Measurements from ENCODE around the gene LAMA2.

The LAMA2 gene

DNA sequence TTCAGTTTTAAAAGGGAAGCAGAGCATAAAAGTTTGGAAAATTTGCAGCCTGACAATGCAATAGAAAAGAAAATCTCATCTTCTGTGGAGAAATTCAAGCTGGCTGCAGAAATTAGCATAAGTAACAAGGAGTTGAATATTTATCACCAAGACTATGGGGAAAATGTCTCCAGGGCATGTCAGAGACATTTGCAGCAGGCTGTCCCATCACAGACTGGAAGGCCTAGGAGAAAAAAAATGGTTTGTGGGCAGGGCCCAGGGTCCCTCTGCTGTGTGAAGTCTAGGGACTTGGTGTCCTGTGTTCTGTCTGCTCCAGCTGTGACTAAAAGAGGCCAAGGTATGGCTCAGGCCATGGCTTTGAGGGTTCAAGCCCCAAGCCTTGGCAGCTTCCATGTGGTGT lies 8.1 kb upstream of the LAMA2 start:
- TF ChIP-seq JUND (IDR thresholded peaks at IDR 0.05; ENCODE audit: low read depth), result no peak
- in situ Hi-C loops (cut with HindIII; ENCODE audit: low pct_unique_long_range_greater_than_20kb, low sequenced_read_pairs), result no loop called here
- no peak for DNase-seq (ENCODE audit: low read depth in 1 of 2, low spot score in 1 of 2)

DNA sequence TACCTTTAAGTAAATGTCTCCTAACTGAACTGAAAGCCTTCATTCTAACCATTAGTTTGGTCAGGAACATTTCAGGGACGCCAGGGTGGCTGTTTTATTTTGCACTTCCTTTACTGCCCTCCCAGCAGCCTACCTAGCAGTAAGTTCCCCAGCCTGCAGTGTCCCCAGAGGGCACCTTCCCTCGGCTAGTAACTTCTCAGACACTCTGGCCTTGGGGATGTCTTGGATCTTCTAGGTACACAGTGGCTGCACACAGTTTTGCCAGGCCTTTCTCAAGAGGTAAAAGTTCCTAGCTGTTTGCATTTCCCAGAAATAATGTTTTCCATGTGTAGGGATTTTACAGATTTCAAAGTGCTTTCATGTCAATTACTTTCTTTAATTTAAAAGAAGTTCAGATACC lies 378 bp upstream of the LAMA2 start:
- in situ Hi-C loops (cut with HindIII; ENCODE audit: low pct_unique_long_range_greater_than_20kb, low sequenced_read_pairs), result no loop called here
- TF ChIP-seq JUND (IDR thresholded peaks at IDR 0.05; ENCODE audit: low read depth), result no peak
- no peak for DNase-seq (ENCODE audit: low read depth in 1 of 2, low spot score in 1 of 2)

DNA sequence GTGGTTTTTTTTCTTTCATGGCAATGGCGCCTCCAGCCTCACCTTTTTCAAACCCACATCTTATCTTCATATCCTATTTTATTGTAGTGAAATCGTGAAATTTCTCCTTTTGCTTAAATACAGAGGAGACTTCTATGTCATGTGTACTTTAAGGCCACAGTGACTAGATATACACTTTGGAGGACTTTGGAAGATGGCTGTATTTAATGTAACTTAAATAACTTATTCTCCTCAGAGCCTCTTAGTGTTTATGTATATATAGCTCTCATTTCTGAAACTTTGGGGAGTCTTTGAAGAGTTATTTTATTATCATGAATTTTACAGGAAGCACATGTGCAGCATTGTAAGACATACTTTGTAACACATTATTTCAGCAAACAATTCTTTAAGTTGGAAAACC lies 968 bp downstream of the LAMA2 start:
- in situ Hi-C loops (cut with HindIII; ENCODE audit: low pct_unique_long_range_greater_than_20kb, low sequenced_read_pairs), result no loop called here
- TF ChIP-seq JUND (IDR thresholded peaks at IDR 0.05; ENCODE audit: low read depth), result no peak
- DNase-seq (ENCODE audit: low read depth in 1 of 2, low spot score in 1 of 2), result no peak

DNA sequence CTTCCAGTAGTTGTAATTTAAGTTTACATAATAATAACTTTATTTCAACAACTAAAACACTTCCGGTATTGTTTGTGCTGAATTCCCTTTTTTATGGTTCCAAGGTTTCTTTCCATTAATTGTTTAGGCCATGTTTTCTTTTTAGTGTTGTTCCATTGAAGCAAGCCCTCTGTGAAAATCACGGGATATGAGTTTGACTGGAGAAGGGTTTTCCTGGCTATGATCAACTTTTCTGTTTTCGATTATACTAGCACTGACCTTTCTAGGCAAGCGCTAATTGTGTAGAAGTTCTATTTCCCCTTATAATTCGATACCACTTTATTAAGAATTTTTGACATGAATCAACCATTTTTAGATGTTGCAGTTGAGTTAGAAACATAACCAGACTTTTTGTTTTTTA lies 2.4 kb downstream of the LAMA2 start:
- DNase-seq (ENCODE audit: low read depth in 1 of 2, low spot score in 1 of 2), result no peak
- in situ Hi-C loops (cut with HindIII; ENCODE audit: low pct_unique_long_range_greater_than_20kb, low sequenced_read_pairs), result no loop called here
- no peak for TF ChIP-seq JUND (IDR thresholded peaks at IDR 0.05; ENCODE audit: low read depth)

DNA sequence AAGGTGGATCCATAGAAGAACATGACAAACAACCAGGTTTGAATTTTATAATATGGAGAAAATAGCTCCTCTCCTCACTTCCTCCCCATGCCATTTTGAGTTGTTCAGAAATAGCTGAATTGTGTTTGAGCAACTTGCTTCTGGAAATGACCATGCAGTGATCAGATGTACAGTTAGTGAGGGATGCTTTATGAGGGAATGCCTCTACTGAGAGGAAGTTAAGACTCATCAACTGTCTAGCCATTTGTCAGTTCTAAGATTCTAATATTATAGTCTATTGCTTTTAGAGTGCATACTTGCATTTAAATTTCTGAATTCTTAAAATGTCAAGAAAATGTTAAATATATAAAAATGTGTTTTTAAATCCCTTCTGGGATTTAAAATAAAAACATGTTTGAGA lies 3.8 kb downstream of the LAMA2 start:
- DNase-seq (ENCODE audit: low read depth in 1 of 2, low spot score in 1 of 2), result no peak
- TF ChIP-seq JUND (IDR thresholded peaks at IDR 0.05; ENCODE audit: low read depth), result no peak
- in situ Hi-C loops (cut with HindIII; ENCODE audit: low pct_unique_long_range_greater_than_20kb, low sequenced_read_pairs), result no loop called here

DNA sequence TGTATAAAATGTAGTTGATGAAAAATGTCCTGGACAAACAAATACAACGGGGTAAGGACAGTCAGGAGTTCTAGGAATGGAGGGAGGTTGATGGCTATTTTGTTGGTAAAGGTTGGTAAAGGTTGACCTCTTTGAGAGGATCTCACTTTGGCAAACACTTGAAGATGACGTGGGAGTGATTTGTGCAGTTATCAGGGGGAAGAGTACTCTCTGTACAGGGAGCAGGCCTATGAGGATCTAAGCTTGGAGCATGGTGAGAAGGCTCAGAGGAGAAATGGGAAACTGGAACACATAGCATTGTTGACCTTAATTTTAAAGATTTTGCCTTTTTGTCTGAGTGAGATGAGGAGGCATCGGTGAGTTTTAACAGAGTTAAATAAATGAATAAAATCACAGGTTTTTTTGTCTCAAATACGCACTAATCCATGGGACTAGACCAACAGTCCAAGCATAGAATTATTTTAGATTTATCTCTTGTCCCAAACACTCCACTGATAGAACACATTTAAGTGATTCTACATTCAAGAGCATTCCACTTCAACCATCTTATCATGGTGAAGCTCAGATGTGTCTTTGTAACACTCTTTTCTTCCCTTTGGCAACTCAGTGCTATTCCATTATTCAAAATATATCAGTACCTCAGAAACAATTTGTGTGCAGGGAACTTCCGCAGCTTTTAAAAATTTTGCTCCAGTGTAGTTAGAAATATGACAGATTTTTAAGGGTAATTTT lies 5.7 kb downstream of the LAMA2 start:
- no peak for TF ChIP-seq JUND (IDR thresholded peaks at IDR 0.05; ENCODE audit: low read depth)
- in situ Hi-C loops (cut with HindIII; ENCODE audit: low pct_unique_long_range_greater_than_20kb, low sequenced_read_pairs), result no loop called here
- no peak for DNase-seq (ENCODE audit: low read depth in 1 of 2, low spot score in 1 of 2)

DNA sequence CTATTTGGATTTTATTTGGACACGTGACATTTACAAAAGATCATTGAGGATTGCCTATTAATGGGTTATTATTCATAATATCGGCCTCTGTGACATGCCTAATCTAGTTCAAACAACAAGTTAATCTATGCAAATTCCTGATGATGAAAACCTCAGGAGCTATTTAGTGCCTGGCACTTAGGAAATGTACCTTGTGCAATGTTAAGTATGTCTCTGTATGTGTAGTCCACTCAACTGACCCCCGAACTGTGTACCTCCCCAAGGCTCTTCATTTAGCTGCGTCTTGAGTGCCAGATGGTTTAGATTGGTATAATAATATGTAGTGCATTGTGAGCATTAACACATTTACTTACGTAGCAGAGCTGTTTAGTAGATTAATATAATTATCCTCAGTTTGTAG lies 6.9 kb downstream of the LAMA2 start:
- no peak for TF ChIP-seq JUND (IDR thresholded peaks at IDR 0.05; ENCODE audit: low read depth)
- in situ Hi-C loops (cut with HindIII; ENCODE audit: low pct_unique_long_range_greater_than_20kb, low sequenced_read_pairs), result no loop called here
- no peak for DNase-seq (ENCODE audit: low read depth in 1 of 2, low spot score in 1 of 2)

DNA sequence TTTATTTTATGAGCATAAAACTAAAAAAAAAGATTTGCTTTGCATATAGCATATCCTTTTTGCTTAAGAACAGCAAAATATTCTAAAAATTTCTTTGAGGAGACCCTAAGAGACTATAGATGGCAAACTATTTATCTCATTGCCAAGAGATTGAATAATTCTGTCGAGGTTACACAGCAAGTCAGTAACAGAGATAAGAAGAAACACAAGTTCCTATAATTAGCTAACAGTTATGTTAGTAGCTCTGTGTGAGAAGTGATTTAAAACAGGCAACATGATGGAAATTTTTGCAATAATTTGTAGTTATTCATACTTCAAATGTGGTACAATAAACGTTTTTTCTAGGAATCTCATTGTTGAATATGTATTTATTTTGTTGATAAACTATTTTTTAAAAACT lies 9.1 kb downstream of the LAMA2 start:
- in situ Hi-C loops (cut with HindIII; ENCODE audit: low pct_unique_long_range_greater_than_20kb, low sequenced_read_pairs), result no loop called here
- DNase-seq (ENCODE audit: low read depth in 1 of 2, low spot score in 1 of 2), result no peak
- TF ChIP-seq JUND (IDR thresholded peaks at IDR 0.05; ENCODE audit: low read depth), result no peak

DNA sequence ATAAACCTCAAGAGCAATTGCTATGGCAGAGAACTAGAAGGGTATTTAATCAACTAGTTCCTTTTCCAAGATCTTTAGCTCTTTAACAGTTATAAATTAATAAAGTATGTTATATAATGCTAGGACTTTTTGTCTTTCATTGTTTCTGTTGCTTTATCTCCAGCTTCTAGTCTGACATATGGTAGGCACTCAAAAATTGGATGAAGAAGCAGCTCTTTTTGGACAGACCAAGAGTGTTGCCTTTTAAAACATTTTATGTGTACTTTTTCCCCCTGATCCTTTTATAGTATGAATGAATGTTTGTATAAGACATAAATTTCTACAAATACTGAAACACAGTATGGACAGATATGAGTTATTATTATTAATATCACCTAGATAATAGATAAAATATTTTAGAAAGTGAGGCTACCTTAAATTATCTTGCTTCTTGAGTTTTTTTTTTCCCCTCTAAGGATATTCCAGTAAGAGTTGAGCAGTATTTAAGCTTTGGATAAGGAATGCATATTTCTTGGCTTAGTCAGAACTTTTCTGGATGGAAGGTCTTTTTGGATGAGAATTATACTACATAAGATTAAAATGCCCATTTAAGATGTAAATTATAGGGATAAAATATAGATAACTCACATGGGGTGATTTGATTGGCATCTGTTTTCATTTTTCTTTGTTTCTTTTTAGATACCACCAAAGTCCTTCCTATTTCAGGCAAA lies 16.6 kb downstream of the LAMA2 start:
- TF ChIP-seq JUND (IDR thresholded peaks at IDR 0.05; ENCODE audit: low read depth), result no peak
- in situ Hi-C loops (cut with HindIII; ENCODE audit: low pct_unique_long_range_greater_than_20kb, low sequenced_read_pairs), result no loop called here
- DNase-seq (ENCODE audit: low read depth in 1 of 2, low spot score in 1 of 2), result no peak

DNA sequence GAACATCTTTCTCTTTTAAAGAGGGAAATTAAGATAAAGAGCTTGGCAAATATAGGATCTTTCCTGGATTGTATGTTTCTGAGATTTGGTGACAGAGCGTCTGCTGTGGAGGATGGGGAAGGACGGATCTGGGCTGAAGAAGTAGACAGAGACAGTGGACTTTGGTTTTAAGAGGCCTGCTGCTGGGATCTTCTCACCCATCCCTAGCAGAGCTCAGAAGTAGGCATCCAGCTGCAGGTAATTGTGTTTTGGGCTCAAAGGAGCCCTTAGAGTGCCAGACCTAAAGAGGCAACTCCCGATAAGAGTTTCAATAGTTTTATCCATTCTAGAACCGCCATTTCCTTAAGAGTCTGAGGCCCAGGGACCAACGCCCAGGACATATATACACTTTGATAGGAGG lies 20.8 kb downstream of the LAMA2 start:
- in situ Hi-C loops (cut with HindIII; ENCODE audit: low pct_unique_long_range_greater_than_20kb, low sequenced_read_pairs), result no loop called here
- no peak for DNase-seq (ENCODE audit: low read depth in 1 of 2, low spot score in 1 of 2)

DNA sequence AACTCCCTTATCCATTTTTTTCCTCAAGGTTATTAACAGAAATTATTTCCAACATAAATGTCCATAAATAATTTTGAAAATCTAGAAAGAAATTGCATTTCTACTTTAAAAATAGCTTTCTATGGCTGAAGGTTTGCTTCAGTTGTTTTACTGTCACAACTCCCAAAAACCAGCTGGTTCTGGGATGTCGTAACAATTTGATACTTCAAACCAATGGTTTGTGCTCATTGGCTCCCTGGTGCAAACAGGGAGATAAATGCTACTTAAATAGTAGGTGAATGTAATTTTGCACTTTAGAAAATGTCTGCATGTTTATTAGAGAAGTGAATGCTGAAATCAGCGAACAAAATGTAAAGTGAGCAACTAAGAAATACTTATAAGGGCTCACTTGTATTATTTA lies 31.1 kb downstream of the LAMA2 start:
- in situ Hi-C loops (cut with HindIII; ENCODE audit: low pct_unique_long_range_greater_than_20kb, low sequenced_read_pairs), result no loop called here
- TF ChIP-seq JUND (IDR thresholded peaks at IDR 0.05; ENCODE audit: low read depth), result no peak
- no peak for DNase-seq (ENCODE audit: low read depth in 1 of 2, low spot score in 1 of 2)

More for the DNA sequence above, 20.8 kb downstream of the LAMA2 start:
- no peak for TF ChIP-seq JUND (IDR thresholded peaks at IDR 0.05; ENCODE audit: low read depth)

DNA sequence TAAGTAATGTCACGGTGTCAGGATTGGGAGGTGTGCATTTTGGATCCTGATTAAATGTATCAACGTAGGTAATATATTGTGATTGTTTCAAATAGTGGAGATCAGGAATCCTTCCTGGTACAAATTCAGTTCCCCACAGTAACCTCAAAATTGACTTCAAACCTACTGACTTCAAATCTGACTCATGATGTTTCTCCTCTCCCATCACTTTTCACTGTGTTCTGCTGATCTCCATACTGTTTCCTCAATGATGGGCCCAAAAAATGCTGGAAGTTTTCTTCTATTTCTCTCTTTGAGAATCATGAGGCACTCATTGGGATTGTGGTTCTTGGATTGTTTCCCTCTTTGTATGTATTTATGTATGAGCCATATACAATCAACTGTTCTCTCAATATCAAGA lies 35.9 kb downstream of the LAMA2 start:
- in situ Hi-C loops (cut with HindIII; ENCODE audit: low pct_unique_long_range_greater_than_20kb, low sequenced_read_pairs), result no loop called here
- DNase-seq (ENCODE audit: low read depth in 1 of 2, low spot score in 1 of 2), result no peak
- TF ChIP-seq JUND (IDR thresholded peaks at IDR 0.05; ENCODE audit: low read depth), result no peak

DNA sequence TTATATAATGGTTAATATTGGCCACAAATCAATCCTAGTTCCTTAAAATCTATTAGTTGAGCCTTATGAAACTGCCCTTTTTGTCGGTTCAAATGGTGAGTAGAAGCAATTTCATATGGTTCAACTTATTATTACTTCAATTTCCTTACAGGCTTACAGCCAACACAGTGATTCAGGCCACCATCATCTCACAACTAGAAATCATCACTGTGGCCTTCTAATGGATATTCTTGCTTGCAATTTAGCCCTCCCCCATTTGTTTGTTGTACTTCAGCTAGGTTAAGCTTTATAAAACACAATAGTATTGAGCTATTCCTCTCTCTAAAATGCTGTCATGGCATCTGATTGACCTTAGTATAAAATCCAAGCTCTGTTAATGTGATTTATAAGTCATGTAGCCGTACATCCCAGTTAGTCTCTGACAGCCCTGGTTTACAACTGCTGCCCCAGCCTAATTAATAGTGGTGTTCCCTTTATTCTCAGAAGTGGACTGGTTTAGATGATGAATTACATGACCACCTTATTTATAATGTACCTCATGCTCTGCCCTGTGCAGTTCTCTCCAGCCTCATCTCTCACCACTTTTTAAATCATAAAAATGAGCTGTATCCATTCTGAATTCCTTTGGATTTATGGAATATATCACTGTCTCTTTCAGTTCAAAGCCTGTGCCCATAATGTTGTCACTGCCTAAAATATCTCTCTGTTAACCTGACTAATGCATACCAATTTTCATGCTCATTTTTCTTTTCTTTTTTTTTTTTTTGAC lies 36.7 kb downstream of the LAMA2 start:
- in situ Hi-C loops (cut with HindIII; ENCODE audit: low pct_unique_long_range_greater_than_20kb, low sequenced_read_pairs), result no loop called here
- no peak for DNase-seq (ENCODE audit: low read depth in 1 of 2, low spot score in 1 of 2)
- TF ChIP-seq JUND (IDR thresholded peaks at IDR 0.05; ENCODE audit: low read depth), result no peak
